Measurements from ENCODE around the gene LKAAEAR1.
A peak's percentile ranks its signal among the peaks of the same experiment; 100 is the strongest.

LKAAEAR1 gene

GRCh38 chr20:64064145-64064698 is 20.0 kb downstream of the LKAAEAR1 start:
- peak; percentile 37 for DNase-seq (ENCODE audit: low read depth)
- TF ChIP-seq, protein P1, sequence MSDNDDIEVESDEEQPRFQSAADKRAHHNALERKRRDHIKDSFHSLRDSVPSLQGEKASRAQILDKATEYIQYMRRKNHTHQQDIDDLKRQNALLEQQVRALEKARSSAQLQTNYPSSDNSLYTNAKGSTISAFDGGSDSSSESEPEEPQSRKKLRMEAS (IDR thresholded peaks at IDR 0.05; ENCODE audit: low read depth, low read length) = no peak
- no peak for TF ChIP-seq POLR2A (IDR thresholded peaks at IDR 0.05; ENCODE audit: extremely low read depth, insufficient read length)
- TF ChIP-seq, protein P2, sequence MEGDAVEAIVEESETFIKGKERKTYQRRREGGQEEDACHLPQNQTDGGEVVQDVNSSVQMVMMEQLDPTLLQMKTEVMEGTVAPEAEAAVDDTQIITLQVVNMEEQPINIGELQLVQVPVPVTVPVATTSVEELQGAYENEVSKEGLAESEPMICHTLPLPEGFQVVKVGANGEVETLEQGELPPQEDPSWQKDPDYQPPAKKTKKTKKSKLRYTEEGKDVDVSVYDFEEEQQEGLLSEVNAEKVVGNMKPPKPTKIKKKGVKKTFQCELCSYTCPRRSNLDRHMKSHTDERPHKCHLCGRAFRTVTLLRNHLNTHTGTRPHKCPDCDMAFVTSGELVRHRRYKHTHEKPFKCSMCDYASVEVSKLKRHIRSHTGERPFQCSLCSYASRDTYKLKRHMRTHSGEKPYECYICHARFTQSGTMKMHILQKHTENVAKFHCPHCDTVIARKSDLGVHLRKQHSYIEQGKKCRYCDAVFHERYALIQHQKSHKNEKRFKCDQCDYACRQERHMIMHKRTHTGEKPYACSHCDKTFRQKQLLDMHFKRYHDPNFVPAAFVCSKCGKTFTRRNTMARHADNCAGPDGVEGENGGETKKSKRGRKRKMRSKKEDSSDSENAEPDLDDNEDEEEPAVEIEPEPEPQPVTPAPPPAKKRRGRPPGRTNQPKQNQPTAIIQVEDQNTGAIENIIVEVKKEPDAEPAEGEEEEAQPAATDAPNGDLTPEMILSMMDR (IDR thresholded peaks at IDR 0.05; ENCODE audit: low read depth, low read length) = no peak
- TF ChIP-seq MYC (IDR thresholded peaks at IDR 0.05; ENCODE audit: low read depth, low read length) = no peak
- H3K4me3 ChIP-seq (ENCODE audit: low read depth, low read length) = no peak overlapping the region

DNA sequence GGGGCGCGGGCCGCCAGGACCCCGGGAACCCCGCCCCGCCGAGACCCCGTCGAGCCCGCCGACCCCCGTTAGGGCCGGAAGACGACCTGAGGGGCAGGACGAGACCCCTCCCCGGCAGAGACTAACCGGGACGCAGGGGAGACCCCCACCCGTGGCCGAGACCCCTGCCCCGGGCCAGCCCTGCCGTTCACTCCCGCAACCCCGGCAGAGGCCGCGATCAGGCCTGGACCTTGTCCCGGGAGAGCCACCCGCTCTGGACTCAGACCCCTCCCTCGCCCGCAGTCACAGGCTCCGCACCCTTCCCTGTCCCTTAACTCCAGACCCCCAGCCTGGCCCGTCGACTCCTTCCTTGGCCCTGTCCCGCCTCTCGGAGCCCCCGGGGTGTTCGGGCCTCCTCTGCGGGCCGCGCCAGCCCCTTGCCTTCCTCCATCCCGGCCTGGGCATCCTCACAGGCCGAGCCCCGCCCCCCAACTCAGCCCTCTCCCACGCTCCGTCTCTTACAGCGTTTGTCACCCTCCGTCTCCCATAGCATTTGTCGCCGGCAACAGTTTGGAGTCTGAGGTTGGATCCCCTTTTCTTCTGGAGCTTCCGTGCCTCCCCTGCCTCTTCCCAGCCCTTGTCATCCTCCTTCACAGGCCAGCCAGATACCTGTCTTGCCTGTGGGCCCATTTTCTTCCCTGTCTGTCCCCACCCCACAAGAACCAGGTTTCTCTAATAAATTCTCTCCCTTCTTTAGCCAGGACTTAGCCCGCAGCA is 20.6 kb downstream of the LKAAEAR1 start:
- TF ChIP-seq MYC (IDR thresholded peaks at IDR 0.05; ENCODE audit: low read depth, low read length) (no peak), POLR2A (IDR thresholded peaks at IDR 0.05; ENCODE audit: extremely low read depth, insufficient read length) (no peak)
- TF ChIP-seq, protein P1 (IDR thresholded peaks at IDR 0.05; ENCODE audit: low read depth, low read length) = no peak
- TF ChIP-seq, protein P2 (IDR thresholded peaks at IDR 0.05; ENCODE audit: low read depth, low read length) = no peak
- peak overlapping the region; percentile 56 for H3K4me3 ChIP-seq (ENCODE audit: low read depth, low read length)
- DNase-seq (ENCODE audit: low read depth) = peak; percentile 29

DNA sequence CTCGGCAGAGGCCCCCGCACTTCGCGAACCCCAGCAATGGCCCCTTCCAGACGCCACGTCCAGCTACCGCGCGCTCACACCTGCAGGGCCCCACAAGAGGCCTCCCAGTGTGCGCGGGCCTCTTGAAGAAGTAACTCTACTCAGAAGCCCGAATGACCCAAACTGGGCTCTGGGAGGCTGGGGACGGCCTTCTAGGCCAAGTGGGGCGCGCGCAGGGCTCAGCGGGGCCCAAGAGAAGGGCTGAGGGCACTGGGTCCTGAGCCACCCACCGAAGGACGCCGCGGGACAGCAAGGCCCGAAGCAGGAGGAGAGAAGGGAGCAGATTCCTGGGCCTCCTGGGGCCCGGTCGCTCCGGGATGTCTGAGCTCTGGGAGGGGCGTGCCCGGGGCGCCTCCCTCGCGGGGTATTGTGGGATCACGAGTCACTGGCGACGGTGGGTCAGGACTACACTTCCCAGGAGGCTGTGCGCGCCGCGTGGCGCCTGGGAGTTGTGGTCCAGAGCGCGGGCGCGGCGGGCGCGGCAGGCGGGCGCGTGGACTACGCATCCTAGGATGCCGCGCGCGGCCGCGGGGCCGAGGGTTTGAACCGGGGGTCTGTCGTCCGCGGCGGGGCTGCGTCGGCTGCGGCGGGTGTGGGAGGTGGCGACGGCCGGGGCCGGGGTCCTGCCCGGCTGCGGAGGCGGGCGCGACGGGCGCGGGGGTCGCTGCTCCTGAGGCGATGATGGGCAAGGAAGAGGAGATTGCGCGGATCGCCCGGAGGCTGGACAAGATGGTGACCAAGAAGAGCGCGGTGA is 21.4 kb downstream of the LKAAEAR1 start, which contains the start of gene TCEA2:
Gene TCEA2, plus strand, starts transcription at position 603 of the 793 bp plus-strand sequence. Its CDS starts 115 bp downstream, at position 718.
- peak within 1 kb of the TSS; percentile 56 for H3K4me3 ChIP-seq (ENCODE audit: low read depth, low read length)
- TF ChIP-seq POLR2A (IDR thresholded peaks at IDR 0.05; ENCODE audit: extremely low read depth, insufficient read length) (peak; percentile 58), MYC (IDR thresholded peaks at IDR 0.05; ENCODE audit: low read depth, low read length) (peak; percentile 93)
- TF ChIP-seq, protein P1 (IDR thresholded peaks at IDR 0.05; ENCODE audit: low read depth, low read length) = peak; percentile 89
- TF ChIP-seq, protein P2 (IDR thresholded peaks at IDR 0.05; ENCODE audit: low read depth, low read length) = no peak
- peak; percentile 96 for DNase-seq (ENCODE audit: low read depth)

DNA sequence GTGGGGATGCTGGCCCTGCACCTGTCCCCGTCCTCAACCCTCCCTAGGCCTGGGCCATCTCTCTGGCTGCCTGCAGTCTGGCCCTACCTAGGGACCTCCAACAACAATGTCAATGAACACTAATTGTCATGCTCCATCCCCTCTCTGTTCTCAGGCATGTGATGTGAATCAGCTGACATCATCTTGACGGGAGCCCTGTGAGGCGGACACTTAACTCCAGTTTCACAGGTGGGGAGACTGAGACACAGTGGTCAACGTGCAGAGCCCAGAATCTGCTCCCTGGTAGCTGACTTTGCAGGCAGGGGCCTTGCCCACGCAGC is 22.0 kb downstream of the LKAAEAR1 start:
- H3K4me3 ChIP-seq (ENCODE audit: low read depth, low read length) = no peak overlapping the region
- DNase-seq (ENCODE audit: low read depth) = no peak
- TF ChIP-seq POLR2A (IDR thresholded peaks at IDR 0.05; ENCODE audit: extremely low read depth, insufficient read length) (no peak), MYC (IDR thresholded peaks at IDR 0.05; ENCODE audit: low read depth, low read length) (no peak)
- TF ChIP-seq, protein P2 (IDR thresholded peaks at IDR 0.05; ENCODE audit: low read depth, low read length) = no peak
- TF ChIP-seq, protein P1 (IDR thresholded peaks at IDR 0.05; ENCODE audit: low read depth, low read length) = no peak

- H3K4me3 ChIP-seq (ENCODE audit: low read depth, low read length) = no peak overlapping the region
- TF ChIP-seq, protein P1 (IDR thresholded peaks at IDR 0.05; ENCODE audit: low read depth, low read length) = no peak
- TF ChIP-seq POLR2A (IDR thresholded peaks at IDR 0.05; ENCODE audit: extremely low read depth, insufficient read length) (no peak), MYC (IDR thresholded peaks at IDR 0.05; ENCODE audit: low read depth, low read length) (no peak)
- TF ChIP-seq, protein P2 (IDR thresholded peaks at IDR 0.05; ENCODE audit: low read depth, low read length) = no peak
Observed at GRCh38 chr20:64058536-64058935, 25.7 kb downstream of the LKAAEAR1 start.

More at GRCh38 chr20:64058536-64058935, 25.7 kb downstream of the LKAAEAR1 start:
- DNase-seq (ENCODE audit: low read depth) = no peak
